ENCODE results near the gene BEND7. TPM values are rescaled to one million over a fixed set of nuclear protein-coding genes. Genes with fewer than 3 reads are reported as not detected.

Gene BEND7
- total and polyA plus RNA-seq, 9 donors, result 5.0 to 7.3 (median 6.1) TPM

- H3K36me3 ChIP-seq (ENCODE audit: control insufficient read depth, insufficient read depth, low read length), result no peaks in the 10 kb centered on the region
- no peak for DNase-seq
- no peak overlapping the region for H3K4me3 ChIP-seq (ENCODE audit: low read length)
- WGBS (ENCODE audit: insufficient coverage), result no CpG with 5 or more reads among the region's 1 CpG
- H3K4me1 ChIP-seq (ENCODE audit: control insufficient read depth, insufficient read depth, low read length), result no peaks in the 10 kb centered on the region
- no peaks in the 10 kb centered on the region for H3K27me3 ChIP-seq (ENCODE audit: control insufficient read depth, insufficient read depth, low read length)
- no peaks in the 10 kb centered on the region for H3K9me3 ChIP-seq (replicated peaks; ENCODE audit: control insufficient read depth, low read depth, low read length)
- H3K27ac ChIP-seq (ENCODE audit: low read length), result no peak overlapping the region
These were observed 43.2 kb downstream of the BEND7 start for GRCh38 chr10:13485623-13486022.

DNA sequence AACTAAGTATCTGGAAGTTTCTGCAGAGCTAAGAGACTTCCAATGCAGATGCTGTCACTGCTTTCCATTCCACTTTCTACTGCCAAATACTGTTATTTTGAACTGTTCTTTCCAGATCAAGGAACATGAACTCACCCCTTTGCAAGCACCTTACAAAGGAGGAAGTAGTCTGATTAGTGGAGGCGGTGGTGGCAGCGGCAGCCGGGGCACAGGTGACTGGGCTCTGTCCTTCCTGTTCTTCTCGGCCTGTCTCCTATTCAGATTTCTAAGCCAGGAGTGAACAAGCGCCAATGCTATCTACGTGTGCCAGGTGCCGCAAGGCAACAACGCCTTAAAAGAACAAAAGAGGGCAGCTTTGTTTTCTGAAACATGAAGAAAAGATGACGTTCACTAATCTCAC is 44.9 kb downstream of the BEND7 start:
- Histone ChIP-seq H3K4me1 (ENCODE audit: control insufficient read depth, insufficient read depth, low read length) (no peaks in the 10 kb centered on the region), H3K36me3 (ENCODE audit: control insufficient read depth, insufficient read depth, low read length) (no peaks in the 10 kb centered on the region), H3K27me3 (ENCODE audit: control insufficient read depth, insufficient read depth, low read length) (no peaks in the 10 kb centered on the region), H3K4me3 (ENCODE audit: low read length) (no peak overlapping the region), H3K9me3 (replicated peaks; ENCODE audit: control insufficient read depth, low read depth, low read length) (no peaks in the 10 kb centered on the region), H3K27ac (ENCODE audit: low read length) (no peak overlapping the region)
- DNase-seq, result no peak
- WGBS (ENCODE audit: insufficient coverage), result 94% methylated on average over 3 of the region's 9 CpGs

- H3K4me3 ChIP-seq (ENCODE audit: low read length), result no peak overlapping the region
- no peak overlapping the region for H3K27ac ChIP-seq (ENCODE audit: low read length)
- 100% methylated on average over 1 of the region's 3 CpGs for WGBS (ENCODE audit: insufficient coverage)
- no peaks in the 10 kb centered on the region for H3K27me3 ChIP-seq (ENCODE audit: control insufficient read depth, insufficient read depth, low read length)
- no peak for DNase-seq
- H3K36me3 ChIP-seq (ENCODE audit: control insufficient read depth, insufficient read depth, low read length), result no peaks in the 10 kb centered on the region
- H3K9me3 ChIP-seq (replicated peaks; ENCODE audit: control insufficient read depth, low read depth, low read length), result no peaks in the 10 kb centered on the region
- no peaks in the 10 kb centered on the region for H3K4me1 ChIP-seq (ENCODE audit: control insufficient read depth, insufficient read depth, low read length)
These were observed 45.7 kb downstream of the BEND7 start for GRCh38 chr10:13483073-13483472.

- WGBS (ENCODE audit: insufficient coverage), result 76% methylated on average over 9 of the region's 10 CpGs
- DNase-seq, result peak; percentile 11
- H3K27ac ChIP-seq (ENCODE audit: low read length), result no peak overlapping the region
- no peak overlapping the region for H3K4me3 ChIP-seq (ENCODE audit: low read length)
- H3K27me3 ChIP-seq (ENCODE audit: control insufficient read depth, insufficient read depth, low read length), result no peaks in the 10 kb centered on the region
- H3K9me3 ChIP-seq (replicated peaks; ENCODE audit: control insufficient read depth, low read depth, low read length), result no peaks in the 10 kb centered on the region
- H3K4me1 ChIP-seq (ENCODE audit: control insufficient read depth, insufficient read depth, low read length), result no peaks in the 10 kb centered on the region
- H3K36me3 ChIP-seq (ENCODE audit: control insufficient read depth, insufficient read depth, low read length), result no peaks in the 10 kb centered on the region
These were observed 47.1 kb downstream of the BEND7 start for GRCh38 chr10:13481690-13482089.

DNA sequence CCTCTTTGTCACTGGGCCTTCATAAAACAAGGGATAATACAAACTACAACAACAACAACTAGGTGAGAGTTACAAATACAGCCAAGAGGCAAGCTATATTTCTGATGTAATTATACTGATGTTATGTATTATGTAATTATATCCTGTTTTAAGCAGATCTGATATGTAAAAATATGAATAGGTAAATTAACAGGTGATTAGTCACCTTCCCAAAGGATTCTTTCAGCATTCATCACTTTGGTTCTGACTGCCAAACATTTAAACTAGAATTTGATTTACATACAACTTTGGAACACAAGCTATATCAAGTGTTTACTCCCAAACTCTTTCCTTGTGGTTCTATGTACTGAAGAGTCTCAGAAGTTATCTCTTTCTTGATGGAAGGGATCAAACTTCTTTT is 53.7 kb downstream of the BEND7 start:
- no peaks in the 10 kb centered on the region for H3K4me1 ChIP-seq (ENCODE audit: control insufficient read depth, insufficient read depth, low read length)
- no peaks in the 10 kb centered on the region for H3K9me3 ChIP-seq (replicated peaks; ENCODE audit: control insufficient read depth, low read depth, low read length)
- DNase-seq, result no peak
- no peak overlapping the region for H3K4me3 ChIP-seq (ENCODE audit: low read length)
- H3K27me3 ChIP-seq (ENCODE audit: control insufficient read depth, insufficient read depth, low read length), result no peaks in the 10 kb centered on the region
- H3K36me3 ChIP-seq (ENCODE audit: control insufficient read depth, insufficient read depth, low read length), result peaks cover 3% of the 10 kb centered on the region
- no peak overlapping the region for H3K27ac ChIP-seq (ENCODE audit: low read length)

DNA sequence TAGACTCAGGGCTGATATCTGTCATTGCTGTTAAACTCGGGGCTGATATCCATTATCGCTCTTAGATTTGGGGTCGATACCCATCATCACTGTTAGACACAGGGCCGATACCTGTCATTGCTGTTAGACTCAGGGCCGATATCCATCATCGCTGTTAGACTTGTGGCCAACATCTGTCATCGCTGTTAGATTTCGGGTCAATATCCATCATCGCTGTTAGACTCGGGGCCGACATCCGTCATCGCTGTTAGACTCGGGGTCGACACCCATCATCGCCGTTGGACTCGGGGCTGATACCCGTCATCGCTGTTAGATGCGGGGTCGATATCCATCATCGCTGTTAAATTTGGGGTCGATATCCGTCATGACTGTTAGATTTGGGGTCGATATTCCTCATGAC is 54.8 kb downstream of the BEND7 start:
- Histone ChIP-seq H3K27me3 (ENCODE audit: control insufficient read depth, insufficient read depth, low read length) (no peaks in the 10 kb centered on the region), H3K36me3 (ENCODE audit: control insufficient read depth, insufficient read depth, low read length) (peaks cover 3% of the 10 kb centered on the region), H3K4me1 (ENCODE audit: control insufficient read depth, insufficient read depth, low read length) (no peaks in the 10 kb centered on the region), H3K4me3 (ENCODE audit: low read length) (no peak overlapping the region), H3K9me3 (replicated peaks; ENCODE audit: control insufficient read depth, low read depth, low read length) (no peaks in the 10 kb centered on the region), H3K27ac (ENCODE audit: low read length) (no peak overlapping the region)
- no peak for DNase-seq
- 98% methylated on average over 26 of the region's 26 CpGs for WGBS (ENCODE audit: insufficient coverage)

DNA sequence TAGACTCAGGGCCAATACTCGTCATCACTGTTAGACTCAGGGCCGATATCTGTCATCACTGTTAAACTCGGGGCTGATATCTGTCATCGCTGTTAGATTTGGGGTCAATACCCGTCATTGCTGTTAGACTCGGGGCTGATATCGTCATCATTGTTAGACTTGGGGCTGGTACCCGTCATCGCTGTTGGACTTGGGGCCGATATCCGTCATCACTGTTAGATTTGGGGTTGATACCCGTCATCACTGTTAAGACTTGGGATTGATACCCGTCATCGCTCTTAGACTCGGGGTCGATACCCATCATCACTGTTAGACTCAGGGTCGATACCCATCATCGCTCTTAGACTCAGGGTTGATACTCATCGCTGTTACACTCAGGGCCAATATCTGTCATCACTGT is 56.5 kb downstream of the BEND7 start:
- no peaks in the 10 kb centered on the region for H3K9me3 ChIP-seq (replicated peaks; ENCODE audit: control insufficient read depth, low read depth, low read length)
- no peaks in the 10 kb centered on the region for H3K27me3 ChIP-seq (ENCODE audit: control insufficient read depth, insufficient read depth, low read length)
- H3K4me3 ChIP-seq (ENCODE audit: low read length), result no peak overlapping the region
- WGBS (ENCODE audit: insufficient coverage), result 99% methylated on average over 19 of the region's 19 CpGs
- no peaks in the 10 kb centered on the region for H3K4me1 ChIP-seq (ENCODE audit: control insufficient read depth, insufficient read depth, low read length)
- H3K27ac ChIP-seq (ENCODE audit: low read length), result no peak overlapping the region
- H3K36me3 ChIP-seq (ENCODE audit: control insufficient read depth, insufficient read depth, low read length), result peaks cover 3% of the 10 kb centered on the region
- DNase-seq, result no peak

DNA sequence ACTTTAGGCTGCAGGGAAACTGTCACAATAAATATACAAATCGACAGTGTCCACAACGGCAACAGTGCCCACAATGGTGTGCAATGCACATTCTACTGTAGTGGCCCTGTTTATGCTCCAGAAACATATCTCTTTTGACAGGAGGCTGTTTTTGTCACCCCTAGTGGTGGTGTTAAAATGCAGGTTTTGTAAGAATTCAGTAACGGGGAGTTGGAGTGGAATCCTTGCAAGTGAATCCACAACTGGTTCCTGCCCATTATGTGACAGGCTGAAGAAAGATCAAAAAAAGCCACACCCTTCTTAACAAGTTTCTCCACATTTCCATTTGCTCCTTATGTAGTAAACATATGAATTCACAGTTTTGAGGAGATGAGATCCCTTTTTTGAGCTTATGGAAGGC is 58.5 kb downstream of the BEND7 start:
- H3K27me3 ChIP-seq (ENCODE audit: control insufficient read depth, insufficient read depth, low read length), result no peaks in the 10 kb centered on the region
- H3K4me3 ChIP-seq (ENCODE audit: low read length), result no peak overlapping the region
- peaks cover 3% of the 10 kb centered on the region for H3K36me3 ChIP-seq (ENCODE audit: control insufficient read depth, insufficient read depth, low read length)
- 100% methylated on average over 1 of the region's 3 CpGs for WGBS (ENCODE audit: insufficient coverage)
- no peak overlapping the region for H3K27ac ChIP-seq (ENCODE audit: low read length)
- DNase-seq, result no peak
- H3K4me1 ChIP-seq (ENCODE audit: control insufficient read depth, insufficient read depth, low read length), result no peaks in the 10 kb centered on the region
- H3K9me3 ChIP-seq (replicated peaks; ENCODE audit: control insufficient read depth, low read depth, low read length), result no peaks in the 10 kb centered on the region

DNA sequence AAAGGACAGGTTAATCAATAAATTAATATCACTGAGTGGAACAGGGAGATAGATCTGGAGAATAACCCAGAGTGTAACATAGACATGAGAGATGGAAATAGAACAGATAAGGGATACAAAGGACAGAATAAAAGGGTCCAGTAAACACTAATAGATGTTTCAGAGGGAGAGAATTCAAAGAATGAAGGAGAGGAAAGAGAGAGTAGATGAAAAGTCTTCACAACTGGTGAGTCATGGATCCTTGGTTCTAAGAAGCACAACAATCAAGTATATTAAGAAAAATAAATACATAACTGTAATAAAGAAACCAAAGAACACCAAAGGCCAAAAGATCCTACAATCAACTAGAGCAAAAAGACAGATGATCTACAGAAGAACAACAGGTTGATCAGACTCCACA is 66.3 kb downstream of the BEND7 start:
- H3K36me3 ChIP-seq (ENCODE audit: control insufficient read depth, insufficient read depth, low read length), result no peaks in the 10 kb centered on the region
- DNase-seq, result no peak
- H3K27ac ChIP-seq (ENCODE audit: low read length), result no peak overlapping the region
- no peaks in the 10 kb centered on the region for H3K27me3 ChIP-seq (ENCODE audit: control insufficient read depth, insufficient read depth, low read length)
- no peaks in the 10 kb centered on the region for H3K4me1 ChIP-seq (ENCODE audit: control insufficient read depth, insufficient read depth, low read length)
- H3K9me3 ChIP-seq (replicated peaks; ENCODE audit: control insufficient read depth, low read depth, low read length), result no peaks in the 10 kb centered on the region
- no peak overlapping the region for H3K4me3 ChIP-seq (ENCODE audit: low read length)

DNA sequence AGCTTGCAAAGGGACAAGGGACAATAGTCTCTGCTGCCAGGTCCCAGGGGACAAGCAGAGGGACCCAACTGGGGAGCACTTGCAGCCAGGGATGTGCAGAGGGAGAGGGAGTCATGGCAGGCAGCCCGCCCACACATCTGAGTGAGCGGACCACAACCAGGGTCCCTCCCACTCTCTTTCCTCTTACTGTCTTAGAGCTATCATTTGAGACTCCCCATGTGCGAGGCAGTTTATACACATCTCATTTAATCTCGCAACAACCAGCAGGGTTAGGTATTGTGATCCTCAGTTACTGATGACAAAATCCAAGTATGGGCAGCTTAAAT is 70.2 kb downstream of the BEND7 start:
- no peak overlapping the region for H3K27ac ChIP-seq (ENCODE audit: low read length)
- WGBS (ENCODE audit: insufficient coverage), result 80% methylated on average over 1 of the region's 4 CpGs

GRCh38 chr10:13457958-13458686 is 70.7 kb downstream of the BEND7 start:
- Histone ChIP-seq H3K4me3 (ENCODE audit: low read length) (no peak overlapping the region), H3K27me3 (ENCODE audit: control insufficient read depth, insufficient read depth, low read length) (no peaks in the 10 kb centered on the region)
- 88% methylated on average over 9 of the region's 13 CpGs for whole genome bisulfite sequencing (ENCODE audit: insufficient coverage)

More for the DNA sequence above, 70.2 kb downstream of the BEND7 start:
- no peak overlapping the region for H3K4me3 ChIP-seq (ENCODE audit: low read length)
- DNase-seq, result no peak
- H3K9me3 ChIP-seq (replicated peaks; ENCODE audit: control insufficient read depth, low read depth, low read length), result no peaks in the 10 kb centered on the region
- H3K36me3 ChIP-seq (ENCODE audit: control insufficient read depth, insufficient read depth, low read length), result no peaks in the 10 kb centered on the region
- H3K4me1 ChIP-seq (ENCODE audit: control insufficient read depth, insufficient read depth, low read length), result no peaks in the 10 kb centered on the region
- no peaks in the 10 kb centered on the region for H3K27me3 ChIP-seq (ENCODE audit: control insufficient read depth, insufficient read depth, low read length)

More at GRCh38 chr10:13457958-13458686, 70.7 kb downstream of the BEND7 start:
- H3K4me1 ChIP-seq (ENCODE audit: control insufficient read depth, insufficient read depth, low read length), result no peaks in the 10 kb centered on the region
- H3K9me3 ChIP-seq (replicated peaks; ENCODE audit: control insufficient read depth, low read depth, low read length), result no peaks in the 10 kb centered on the region
- no peaks in the 10 kb centered on the region for H3K36me3 ChIP-seq (ENCODE audit: control insufficient read depth, insufficient read depth, low read length)
- no peak for DNase-seq
- no peak overlapping the region for H3K27ac ChIP-seq (ENCODE audit: low read length)
